Panc1 (cell line): Measurements from ENCODE around the gene FSTL4. TPM values are rescaled to one million over a fixed set of nuclear protein-coding genes. Genes with fewer than 3 reads are reported as not detected.

Experiments used
- ATAC-seq: fragments of 200-7000 bp; cut with Tn5 transposase; 2 replicates; pipeline ENCODE4 v1.9.1; 2020; ENCODE audit warnings: mild to moderate bottlenecking, moderate library complexity
- BruUV-seq: library from RNA; stranded (reverse); fragments of 400-500 nt; replicated peaks from 2 replicates; lab custom pipeline; 2021; lab: Mats Ljungman, UMichigan
- CTCF ChIA-PET: fragments of 300-600 bp; sonication (Branson Sonifier 250); formaldehyde crosslinking; loops from one replicate; lab custom pipeline; 2022; ENCODE audit warnings: antibody characterized with exemption; lab: Charles Lee
- POLR2A ChIA-PET: fragments of 300-600 bp; sonication (Branson Sonifier 250); formaldehyde crosslinking; loops from one replicate; lab custom pipeline; 2022; ENCODE audit warnings: antibody characterized with exemption; lab: Charles Lee
- DNase-seq: peaks from one replicate; pipeline ENCODE4 v3.0.0-alpha.2; 2010; ENCODE audit warnings: low read depth, low spot score
- H3K27ac ChIP-seq: 2 replicates; pipeline ENCODE4 v1.5.1; 2011; ENCODE audit warnings: mild to moderate bottlenecking, low read length, inconsistent platforms
- H3K27me3 ChIP-seq: fragments of 200-500 bp; sonication (Bioruptor generic); 2 replicates; pipeline ENCODE4 v1.6.0; 2014; ENCODE audit warnings: low read length, inconsistent platforms; ENCODE audit not compliant: control insufficient read depth, insufficient read depth
- H3K36me3 ChIP-seq: fragments of 200-500 bp; sonication (Bioruptor generic); 2 replicates; pipeline ENCODE4 v1.5.1; 2014; ENCODE audit warnings: inconsistent platforms, mild to moderate bottlenecking, low read length, moderate library complexity; ENCODE audit not compliant: control insufficient read depth, insufficient read depth
- H3K4me1 ChIP-seq: 2 replicates; pipeline ENCODE4 v1.5.1; 2011; ENCODE audit warnings: inconsistent platforms, mild to moderate bottlenecking, low read length, moderate library complexity; ENCODE audit not compliant: control insufficient read depth, insufficient read depth
- H3K4me3 ChIP-seq, 2 experiments: 2 replicates each; pipeline ENCODE4 v1.5.1; 2011 to 2012; ENCODE audit warnings: low read depth in 2 of 2, low read length in 2 of 2, mild to moderate bottlenecking in 2 of 2, inconsistent platforms in 1 of 2, moderate library complexity in 1 of 2
- H3K9me3 ChIP-seq: fragments of 200-500 bp; sonication (Bioruptor generic); 2 replicates; pipeline ENCODE4 v1.5.1; 2014; ENCODE audit warnings: low read depth, mild to moderate bottlenecking, inconsistent platforms, low read length, moderate library complexity; ENCODE audit not compliant: control insufficient read depth, insufficient read depth
- CTCF ChIP-seq: fragments of 450-650 bp; IDR thresholded peaks from 2 replicates; pipeline ENCODE4 v1.5.1; 2017; ENCODE audit warnings: mild to moderate bottlenecking
- POLR2AphosphoS5 ChIP-seq: IDR thresholded peaks from 2 replicates; pipeline ENCODE4 v1.6.1; 2012; ENCODE audit warnings: mild to moderate bottlenecking, low read depth, low read length, moderate library complexity
- REST ChIP-seq, 2 experiments: IDR thresholded peaks; 2 replicates each; pipeline ENCODE4 v1.6.1; 2011 to 2012; ENCODE audit warnings: low read depth in 2 of 2, control low read depth in 1 of 2, low read length in 1 of 2, mild to moderate bottlenecking in 1 of 2, moderate library complexity in 1 of 2; ENCODE audit not compliant: insufficient read depth in 1 of 2
- SIN3A ChIP-seq: IDR thresholded peaks from 2 replicates; pipeline ENCODE4 v1.6.1; 2012; ENCODE audit warnings: low read depth, mild to moderate bottlenecking, low read length, moderate library complexity, borderline replicate concordance; ENCODE audit not compliant: insufficient read depth
- TCF7L2 ChIP-seq: IDR thresholded peaks from 2 replicates; pipeline ENCODE4 v1.6.1; 2011; ENCODE audit warnings: mild to moderate bottlenecking, low read depth, low read length, inconsistent platforms
- in situ Hi-C: cut with HindIII; loops from 2 replicates; pipeline ENCODE4 v1.10.0; 2016; ENCODE audit warnings: low sequenced_read_pairs, low pct_unique_long_range_greater_than_20kb
- intact Hi-C: fragments of 100-400 bp; cut with micrococcal nuclease; formaldehyde crosslinking; loops from one replicate; pipeline ENCODE4 v1.10.0; 2022; ENCODE audit not compliant: unreplicated experiment
- total RNA-seq: library from RNA; stranded (reverse); gene quantifications from one replicate; pipeline ENCODE4 v1.2.1, GENCODE V29; 2021; ENCODE audit not compliant: unreplicated experiment

FSTL4 gene
- total RNA-seq, 1 experiment from 2014 or later, result 0.18 TPM

- ChIA-PET POLR2A (no interaction called here), CTCF (no interaction called here)
- in situ Hi-C loops (no loop called here), intact Hi-C loops (no loop called here)
- TF ChIP-seq CTCF (no peak), POLR2AphosphoS5 (no peak), TCF7L2 (no peak), SIN3A (no peak), REST (IDR thresholded peaks at IDR 0.05; ENCODE audit: insufficient read depth in 1 of 2, low read depth in 2 of 2, low read length in 1 of 2) (no peak)
- Histone ChIP-seq H3K27ac (no peak overlapping the region), H3K9me3 (no peaks in the 10 kb centered on the region), H3K27me3 (peaks cover 18% of the 10 kb centered on the region), H3K36me3 (no peaks in the 10 kb centered on the region), H3K4me1 (no peaks in the 10 kb centered on the region), H3K4me3 (no peak overlapping the region)
- no TSS peak for BruUV-seq
- ATAC-seq (no peak), DNase-seq (no peak)
Observed at GRCh38 chr5:133478199-133478985, 133.9 kb downstream of the FSTL4 start.

GRCh38 chr5:133475986-133476385 lies 136.4 kb downstream of the FSTL4 start:
- H3K4me1 ChIP-seq, result no peaks in the 10 kb centered on the region
- H3K9me3 ChIP-seq, result no peaks in the 10 kb centered on the region
- in situ Hi-C loops, result no loop called here
- ChIA-PET CTCF (interaction anchor here (0.6 kb wide), 1 partner anchor 386 kb away, joined by 11 read pairs; no protein-coding TSS in a partner anchor), POLR2A (no interaction called here)
- no peaks in the 10 kb centered on the region for H3K36me3 ChIP-seq
- no peak overlapping the region for H3K4me3 ChIP-seq
- H3K27ac ChIP-seq, result no peak overlapping the region
- ATAC-seq (no peak), DNase-seq (no peak)
- peaks cover 20% of the 10 kb centered on the region for H3K27me3 ChIP-seq
- TF ChIP-seq REST (IDR thresholded peaks at IDR 0.05; ENCODE audit: insufficient read depth in 1 of 2, low read depth in 2 of 2, low read length in 1 of 2) (no peak), TCF7L2 (no peak), SIN3A (no peak), CTCF (no peak), POLR2AphosphoS5 (no peak)
- no TSS peak for BruUV-seq
- intact Hi-C loops, result no loop called here
